ENCODE measurements around the gene SDK2. TPM values are rescaled to one million over a fixed set of nuclear protein-coding genes. Genes with fewer than 3 reads are reported as not detected.

Gene SDK2
- total RNA-seq, 1 experiment from 2014 or later, result 0.67 TPM

DNA sequence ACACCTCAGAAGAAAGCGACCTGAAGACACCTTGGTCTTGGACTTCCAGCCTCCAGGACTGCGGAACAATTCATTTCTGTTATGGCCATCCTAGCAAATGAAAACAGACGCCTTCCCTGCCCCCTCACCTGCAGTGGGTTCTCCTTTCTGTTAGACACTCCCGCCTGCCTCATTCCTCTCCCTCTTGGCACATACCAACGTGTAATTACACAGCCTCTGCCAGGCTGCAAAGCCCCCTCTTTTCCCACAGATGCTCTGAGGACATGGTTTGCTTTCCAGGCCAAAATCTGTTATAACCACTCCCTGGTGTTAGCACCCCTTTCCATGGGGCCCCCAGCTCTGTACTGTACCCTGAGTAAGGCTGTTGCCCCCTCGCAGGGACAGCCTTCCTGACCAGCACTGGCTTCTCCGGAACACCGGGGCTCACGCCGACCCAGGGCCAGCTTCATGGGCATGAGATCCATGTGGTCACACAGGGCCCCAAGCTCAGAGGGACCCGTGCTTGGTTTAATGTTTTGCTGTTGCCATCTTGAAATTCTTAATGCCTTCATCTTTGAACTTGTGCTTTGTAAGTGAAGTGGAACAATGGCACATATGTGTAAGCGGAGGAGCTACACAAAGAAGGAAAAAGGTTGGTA is 64.1 kb downstream of the SDK2 start:
- ChIA-PET CTCF (no interaction called here), POLR2A (ENCODE audit: low non-redundant PET) (no interaction called here)
- no peaks in the 10 kb centered on the region for H3K9me3 ChIP-seq (ENCODE audit: low read depth, low read length, poor library complexity, severe bottlenecking)
- H3K4me1 ChIP-seq (ENCODE audit: insufficient read depth, low read length, poor library complexity, severe bottlenecking), result no peaks in the 10 kb centered on the region
- intact Hi-C loops (cut with micrococcal nuclease; ENCODE audit: unreplicated experiment), result no loop called here
- H3K36me3 ChIP-seq (ENCODE audit: insufficient read depth, low read length, poor library complexity, severe bottlenecking), result no peaks in the 10 kb centered on the region
- DNase-seq (ENCODE audit: low spot score), result no peak
- H3K27ac ChIP-seq (ENCODE audit: low read depth, low read length, poor library complexity, severe bottlenecking), result no peak overlapping the region
- peaks cover 17% of the 10 kb centered on the region for H3K27me3 ChIP-seq (replicated peaks; ENCODE audit: insufficient read depth, low read depth, low read length, poor library complexity)
- no TSS peak for BruUV-seq (replicated peaks)
- TF ChIP-seq EZH2 (IDR thresholded peaks at IDR 0.05; ENCODE audit: borderline replicate concordance, low read depth, low read length, poor library complexity, severe bottlenecking) (no peak), CTCF (conservative IDR thresholded peaks at IDR 0.05; ENCODE audit: low read depth, low read length) (no peak)
- no peak overlapping the region for H3K4me3 ChIP-seq (ENCODE audit: low read depth, low read length, poor library complexity, severe bottlenecking)

DNA sequence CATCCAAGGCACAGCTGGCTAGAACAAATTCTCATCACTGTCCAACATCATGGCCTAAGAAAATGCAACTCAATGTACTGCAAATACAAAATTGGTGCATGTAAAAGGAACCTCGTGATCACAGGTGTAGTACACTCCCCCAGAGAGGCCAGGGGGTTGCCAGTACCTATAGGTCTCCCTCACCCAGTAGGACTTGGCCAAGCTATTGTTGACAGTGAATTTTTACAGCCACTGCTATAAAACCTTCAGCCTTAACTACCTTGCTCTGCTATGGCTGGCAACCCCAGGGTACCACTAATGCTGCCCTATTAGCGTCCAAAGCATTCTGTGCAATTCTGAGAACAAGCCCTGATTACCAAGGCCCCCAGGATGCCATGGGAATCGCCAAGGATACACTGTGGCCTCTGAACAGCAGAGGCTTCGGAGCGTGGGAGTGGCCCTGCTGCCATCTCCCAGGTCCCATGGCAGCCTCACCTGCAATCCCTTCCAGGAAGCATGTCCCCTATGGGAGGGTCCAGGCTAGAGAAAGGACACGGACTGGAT is 67.6 kb downstream of the SDK2 start:
- TF ChIP-seq CTCF (conservative IDR thresholded peaks at IDR 0.05; ENCODE audit: low read depth, low read length) (no peak), EZH2 (IDR thresholded peaks at IDR 0.05; ENCODE audit: borderline replicate concordance, low read depth, low read length, poor library complexity, severe bottlenecking) (no peak)
- no peak for DNase-seq (ENCODE audit: low spot score)
- Histone ChIP-seq H3K4me3 (ENCODE audit: low read depth, low read length, poor library complexity, severe bottlenecking) (no peak overlapping the region), H3K9me3 (ENCODE audit: low read depth, low read length, poor library complexity, severe bottlenecking) (no peaks in the 10 kb centered on the region), H3K36me3 (ENCODE audit: insufficient read depth, low read length, poor library complexity, severe bottlenecking) (no peaks in the 10 kb centered on the region), H3K27ac (ENCODE audit: low read depth, low read length, poor library complexity, severe bottlenecking) (no peak overlapping the region), H3K27me3 (replicated peaks; ENCODE audit: insufficient read depth, low read depth, low read length, poor library complexity) (peaks cover 21% of the 10 kb centered on the region), H3K4me1 (ENCODE audit: insufficient read depth, low read length, poor library complexity, severe bottlenecking) (no peaks in the 10 kb centered on the region)
- intact Hi-C loops (cut with micrococcal nuclease; ENCODE audit: unreplicated experiment), result loop anchor here (10.0 kb wide), 1 partner anchor 152 kb away; no protein-coding TSS in a partner anchor
- CTCF ChIA-PET, result no interaction called here
- no TSS peak for BruUV-seq (replicated peaks)
- POLR2A ChIA-PET (ENCODE audit: low non-redundant PET), result no interaction called here

GRCh38 chr17:73575470-73576221 is 68.6 kb downstream of the SDK2 start:
- ChIA-PET POLR2A (ENCODE audit: low non-redundant PET) (no interaction called here), CTCF (no interaction called here)
- no peaks in the 10 kb centered on the region for H3K36me3 ChIP-seq (ENCODE audit: insufficient read depth, low read length, poor library complexity, severe bottlenecking)
- DNase-seq (ENCODE audit: low spot score), result peak; percentile 36
- no peak overlapping the region for H3K27ac ChIP-seq (ENCODE audit: low read depth, low read length, poor library complexity, severe bottlenecking)
- no peak overlapping the region for H3K4me3 ChIP-seq (ENCODE audit: low read depth, low read length, poor library complexity, severe bottlenecking)
- BruUV-seq (replicated peaks), result no TSS peak
- H3K9me3 ChIP-seq (ENCODE audit: low read depth, low read length, poor library complexity, severe bottlenecking), result no peaks in the 10 kb centered on the region
- peaks cover 21% of the 10 kb centered on the region for H3K27me3 ChIP-seq (replicated peaks; ENCODE audit: insufficient read depth, low read depth, low read length, poor library complexity)
- intact Hi-C loops (cut with micrococcal nuclease; ENCODE audit: unreplicated experiment), result loop anchor here (10.0 kb wide), 1 partner anchor 151 kb away; no protein-coding TSS in a partner anchor
- no peaks in the 10 kb centered on the region for H3K4me1 ChIP-seq (ENCODE audit: insufficient read depth, low read length, poor library complexity, severe bottlenecking)
- TF ChIP-seq CTCF (conservative IDR thresholded peaks at IDR 0.05; ENCODE audit: low read depth, low read length) (no peak), EZH2 (IDR thresholded peaks at IDR 0.05; ENCODE audit: borderline replicate concordance, low read depth, low read length, poor library complexity, severe bottlenecking) (no peak)
